ENCODE data around the gene TCEAL9.
"Not testable (repeated sequence)": the region's sequence is repeated elsewhere in the genome, so short reads cannot be mapped to it uniquely, and the experiment has no call there.

TCEAL9 gene

DNA sequence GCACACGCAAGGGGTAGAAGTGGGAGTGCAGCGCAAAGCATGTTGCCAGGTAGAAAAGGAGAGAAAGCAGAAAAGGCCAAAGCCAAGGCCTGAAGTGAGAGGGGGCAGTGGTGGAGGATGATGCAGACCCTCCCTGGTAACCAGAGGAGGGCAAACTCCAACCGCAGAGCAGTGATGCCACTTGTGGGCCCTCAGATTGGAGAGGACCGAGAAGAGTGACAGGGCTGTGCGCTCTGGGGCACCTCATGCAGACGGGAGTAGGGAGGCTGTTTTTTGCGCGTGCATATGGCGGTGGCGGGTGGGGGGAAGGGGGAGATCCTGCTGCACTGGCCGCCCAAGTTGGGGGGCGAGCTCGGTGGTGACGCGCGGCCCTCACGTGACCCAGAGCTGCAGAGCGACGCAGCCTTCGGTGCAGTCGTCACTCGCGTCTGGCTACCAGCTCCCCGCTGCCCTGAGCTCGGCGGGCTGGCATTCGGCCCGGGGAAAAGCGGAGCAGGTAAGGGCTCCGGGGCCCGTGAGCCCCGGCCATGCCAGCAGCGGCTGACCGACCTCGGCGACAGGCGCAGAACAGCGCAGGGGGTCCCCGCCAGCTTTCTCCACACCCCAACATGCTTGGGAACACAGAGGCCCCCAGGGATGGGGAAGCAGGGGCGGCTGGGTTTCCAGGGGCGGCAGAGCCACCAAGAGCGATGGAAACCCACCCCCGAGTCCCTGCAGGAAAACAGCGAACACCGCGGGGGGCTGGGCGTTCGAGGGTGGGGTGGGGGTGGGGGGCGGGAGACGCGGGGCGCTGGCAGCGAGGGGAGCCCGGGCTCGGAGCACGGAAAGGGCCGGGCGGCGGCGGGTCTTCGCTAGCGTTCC is 20.0 kb downstream of the TCEAL9 start, which contains the start of gene BEX3:
Gene BEX3 (plus strand): TSS at position 421 of the 861 bp plus-strand sequence. CDS start 984 bp downstream, outside the sequence.
- no peak for DNase-seq

- no peak for DNase-seq
Observed at GRCh38 chrX:103376979-103377324, 20.6 kb downstream of the TCEAL9 start.

DNA sequence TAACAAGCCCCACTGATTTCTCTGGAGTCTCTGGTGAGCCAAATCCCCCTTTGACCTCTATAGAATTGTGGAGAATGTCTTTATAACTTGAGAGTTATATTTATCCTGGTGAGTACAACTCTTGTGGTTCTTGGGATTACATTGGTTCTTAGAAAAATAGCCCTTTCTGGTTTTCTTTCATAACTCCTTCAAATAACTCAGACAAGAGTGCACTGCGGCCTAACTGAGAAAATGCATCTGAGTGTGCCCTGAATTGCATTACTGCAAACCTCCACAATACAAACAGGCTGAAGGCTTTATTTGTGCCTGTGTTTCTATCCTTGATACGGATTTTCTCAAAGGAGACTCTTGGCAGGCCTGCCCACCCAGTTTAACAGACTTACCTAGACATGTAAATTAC is 22.7 kb downstream of the TCEAL9 start:
- DNase-seq, result no peak

GRCh38 chrX:103382877-103383276 is 26.6 kb downstream of the TCEAL9 start:
- no peak for DNase-seq

GRCh38 chrX:103384672-103385071 is 28.4 kb downstream of the TCEAL9 start:
- no peak for DNase-seq

DNA sequence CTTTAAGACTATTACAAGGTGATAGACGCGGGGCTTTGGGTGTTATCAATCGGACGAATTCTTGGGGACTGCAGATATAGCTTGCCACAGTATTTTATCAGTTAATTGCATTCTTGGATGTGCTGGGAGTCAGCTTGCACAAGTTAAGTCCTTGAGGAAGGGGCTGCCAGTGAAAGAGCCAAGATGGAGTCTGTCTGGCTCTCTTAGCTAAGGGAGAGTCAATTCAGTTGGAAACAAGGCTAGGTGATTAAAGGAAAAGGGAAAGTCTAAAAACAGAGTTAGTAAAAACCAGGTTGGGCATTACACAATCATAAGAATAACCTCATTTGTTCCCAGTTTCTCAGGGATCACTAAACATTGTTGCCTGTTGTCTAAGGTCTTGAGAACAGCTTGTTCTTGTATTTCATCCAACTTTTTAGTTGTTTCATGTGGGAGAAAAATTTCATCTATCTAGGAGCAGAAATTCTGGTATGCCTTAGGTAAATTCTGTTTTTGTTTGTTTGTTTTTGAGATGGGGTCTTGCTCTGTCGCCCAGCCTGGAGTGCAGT is 29.1 kb downstream of the TCEAL9 start:
- not testable (repeated sequence) for DNase-seq

DNA sequence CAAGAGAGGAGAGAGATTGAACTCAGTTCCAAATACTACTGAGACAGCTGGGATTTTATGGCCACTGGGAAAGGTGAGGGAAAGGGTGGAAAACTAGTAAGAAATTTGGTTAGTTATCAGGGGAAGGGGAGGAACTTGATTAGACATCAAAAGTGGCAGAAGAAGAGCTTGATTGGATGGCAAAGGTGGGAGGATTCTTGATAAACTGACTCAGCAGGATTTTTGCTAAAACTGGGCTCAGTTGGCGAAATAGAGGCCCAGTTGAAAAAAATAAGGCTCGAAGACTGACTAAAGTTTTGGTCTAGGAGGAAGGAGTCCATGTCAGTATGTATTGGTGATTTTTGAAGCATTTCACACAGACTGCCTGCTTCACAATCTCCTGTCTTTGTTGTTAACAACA is 30.0 kb downstream of the TCEAL9 start:
- no peak for DNase-seq

DNA sequence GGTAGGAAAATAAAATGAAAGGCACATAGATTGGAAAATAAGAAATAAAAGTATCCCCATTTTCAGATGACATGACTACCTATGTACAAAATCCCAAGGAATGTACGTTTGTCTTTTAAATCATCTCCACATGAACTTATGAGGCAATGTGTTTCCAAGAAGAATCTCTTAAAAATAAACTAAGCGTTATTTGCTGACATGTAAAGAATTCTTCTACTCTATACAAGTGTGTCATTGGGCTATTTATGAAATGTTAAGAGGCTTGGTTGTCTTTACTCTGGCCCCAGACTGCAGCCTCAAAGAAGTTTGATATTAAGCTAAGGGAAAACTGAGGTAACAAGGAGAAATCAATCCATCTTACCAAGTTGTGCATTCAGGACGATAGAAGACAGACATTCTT is 37.2 kb downstream of the TCEAL9 start:
- DNase-seq, result no peak

- DNase-seq, result peak; percentile 0
Observed at GRCh38 chrX:103396186-103396585, 39.9 kb downstream of the TCEAL9 start.

DNA sequence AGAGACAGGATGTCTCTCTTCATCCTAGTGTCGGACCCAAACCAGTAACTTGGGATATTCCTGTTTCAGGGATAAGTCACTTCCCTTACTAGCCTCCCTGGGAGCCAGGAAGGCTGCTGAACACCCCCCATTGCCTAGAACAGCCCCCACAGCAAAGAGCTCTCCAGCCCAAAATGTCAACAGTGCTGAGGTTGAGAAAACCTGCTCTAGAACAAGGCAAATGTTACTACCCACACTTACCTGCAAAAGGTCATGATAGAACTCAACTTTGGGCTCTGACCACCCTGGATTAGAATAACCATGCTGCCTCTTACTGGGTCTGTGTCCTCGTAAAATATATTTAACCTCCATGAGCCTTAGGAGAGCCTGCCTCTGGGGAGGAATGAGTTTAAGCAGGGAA is 40.4 kb downstream of the TCEAL9 start:
- DNase-seq, result no peak

- DNase-seq, result no peak
Observed at GRCh38 chrX:103397707-103398106, 41.4 kb downstream of the TCEAL9 start.

GRCh38 chrX:103398421-103398864 is 42.1 kb downstream of the TCEAL9 start:
- peak; percentile 9 for DNase-seq

DNA sequence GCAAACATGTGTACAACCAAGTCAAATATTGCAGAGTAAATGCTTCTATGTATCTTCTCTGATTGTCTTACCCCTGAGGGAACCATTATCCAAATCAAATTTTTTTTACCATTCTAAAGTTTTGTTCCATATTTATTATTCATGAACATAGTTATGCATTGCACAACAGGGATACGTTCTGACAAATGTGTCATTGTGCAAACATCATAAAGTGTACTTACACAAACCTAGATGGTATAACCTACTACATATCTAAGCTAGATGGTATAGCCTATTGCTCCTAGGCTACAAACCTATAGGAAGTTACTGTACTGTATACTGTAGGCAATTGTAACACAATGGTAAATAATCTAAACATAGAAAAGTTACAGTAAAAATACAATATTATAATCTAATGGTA is 43.4 kb downstream of the TCEAL9 start:
- no peak for DNase-seq

- no peak for DNase-seq
Observed at GRCh38 chrX:103400931-103401330, 44.6 kb downstream of the TCEAL9 start.

GRCh38 chrX:103404231-103405008 is 48.1 kb downstream of the TCEAL9 start:
- DNase-seq, result peak; percentile 8

DNA sequence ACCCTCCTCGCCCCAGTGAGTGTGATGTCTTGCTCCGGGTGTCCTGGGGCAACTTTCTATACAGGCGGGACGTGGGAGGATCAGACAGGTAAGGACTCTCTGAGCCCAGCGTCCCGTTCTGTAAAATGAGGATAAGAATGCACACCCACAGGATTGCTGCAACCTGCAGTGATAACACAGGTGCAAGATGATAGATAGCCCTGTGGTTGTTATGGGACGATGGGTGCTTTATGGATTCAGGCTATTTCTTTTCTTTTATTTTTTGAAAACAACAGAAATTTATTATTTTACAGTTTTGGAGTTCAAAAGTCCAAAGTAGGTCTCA is 48.7 kb downstream of the TCEAL9 start:
- no peak for DNase-seq

GRCh38 chrX:103406256-103406655 is 50.0 kb downstream of the TCEAL9 start:
- no peak for DNase-seq

- DNase-seq, result no peak
Observed at GRCh38 chrX:103407776-103408175, 51.5 kb downstream of the TCEAL9 start.

All from T1000 (cell line).